Activated CD8-positive, alpha-beta memory T cell treated with anti-CD3 and anti-CD28 coated beads, Interleukin-2, amount 50 U/mL, for 4 hours (primary cell): ENCODE measurements around the gene ATP9A.

ENCODE experiments used
- DNase-seq: peaks from one replicate; pipeline ENCODE4 v3.0.0-alpha.2; 2020

Gene ATP9A

DNA sequence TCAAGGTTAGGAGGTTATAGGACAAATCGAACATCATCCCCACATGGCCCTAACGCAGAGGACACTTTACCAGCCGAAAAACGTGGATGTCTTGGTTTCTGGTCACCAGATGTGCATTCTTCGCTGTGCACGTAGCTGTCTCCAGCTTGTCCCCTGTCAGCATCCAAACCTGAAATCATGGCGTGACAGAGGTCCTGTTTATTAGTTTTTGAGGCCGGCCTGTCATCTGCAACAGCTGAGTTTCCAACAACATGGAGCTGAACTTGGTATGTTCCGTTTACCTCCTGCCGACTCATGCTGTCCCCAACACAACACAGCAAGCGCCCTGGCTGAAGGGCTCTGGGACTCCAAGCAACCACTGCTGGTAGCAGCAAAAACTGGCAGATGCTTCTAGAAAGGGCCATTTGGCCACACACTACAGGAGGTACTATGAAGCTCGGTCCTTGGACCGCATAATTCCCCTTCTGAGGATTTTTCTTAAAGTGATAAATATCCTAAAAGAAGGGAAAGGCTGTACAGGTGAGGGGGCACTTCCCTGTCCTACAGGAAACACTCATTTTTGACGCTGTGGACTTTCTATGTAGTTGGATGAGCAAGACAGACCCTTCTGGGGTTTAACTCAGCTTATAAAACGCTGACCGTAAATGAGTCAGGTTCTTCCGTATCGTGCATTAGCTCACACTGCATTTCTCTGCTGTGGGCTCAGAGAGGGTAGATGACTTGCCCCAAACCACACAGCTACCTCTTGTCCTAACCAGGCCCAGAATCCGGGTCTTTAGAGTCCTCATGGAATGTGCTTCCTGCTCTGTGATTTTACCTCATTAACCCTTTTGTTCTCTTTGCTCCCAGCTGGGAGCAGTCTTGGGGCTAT is 146.0 kb downstream of the ATP9A start:
- DNase-seq = no peak

DNA sequence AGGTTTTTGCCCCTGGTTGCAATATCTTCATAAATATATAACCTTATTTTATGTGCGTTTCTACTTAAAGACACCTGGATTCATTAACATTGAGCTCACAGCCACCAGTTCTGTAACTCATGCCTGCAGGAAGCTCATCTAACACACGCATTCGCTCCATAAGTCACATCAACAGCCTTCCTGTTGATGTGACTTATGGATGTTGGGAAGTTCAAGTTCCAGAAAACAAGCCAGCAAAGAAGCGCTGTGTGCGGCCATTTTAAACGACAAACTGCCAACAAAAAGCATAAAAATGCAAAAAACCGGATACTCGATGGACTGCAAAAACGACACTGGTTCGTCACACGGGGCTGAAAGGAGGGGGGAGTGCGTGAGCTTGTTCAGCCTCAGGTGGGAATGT is 147.8 kb downstream of the ATP9A start:
- DNase-seq = no peak

DNA sequence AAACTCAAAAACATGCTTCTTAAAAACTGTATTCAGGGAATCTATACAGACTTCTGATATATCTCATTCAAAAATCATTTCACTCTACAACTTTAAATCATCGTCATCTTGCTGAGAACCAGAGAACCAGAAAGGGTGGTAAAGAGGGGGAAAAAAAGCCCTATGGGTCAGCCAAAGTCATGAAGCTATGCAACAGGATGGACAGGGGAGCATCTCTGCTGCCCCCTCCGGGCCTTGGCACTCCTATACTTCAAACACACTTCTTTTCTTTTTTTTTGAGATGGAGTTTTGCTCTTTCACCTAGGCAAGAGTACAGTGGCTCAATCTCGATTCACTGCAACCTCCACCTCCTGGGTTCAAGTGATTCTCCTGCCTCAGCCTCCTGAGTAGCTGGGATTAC is 152.1 kb downstream of the ATP9A start:
- DNase-seq = no peak

DNA sequence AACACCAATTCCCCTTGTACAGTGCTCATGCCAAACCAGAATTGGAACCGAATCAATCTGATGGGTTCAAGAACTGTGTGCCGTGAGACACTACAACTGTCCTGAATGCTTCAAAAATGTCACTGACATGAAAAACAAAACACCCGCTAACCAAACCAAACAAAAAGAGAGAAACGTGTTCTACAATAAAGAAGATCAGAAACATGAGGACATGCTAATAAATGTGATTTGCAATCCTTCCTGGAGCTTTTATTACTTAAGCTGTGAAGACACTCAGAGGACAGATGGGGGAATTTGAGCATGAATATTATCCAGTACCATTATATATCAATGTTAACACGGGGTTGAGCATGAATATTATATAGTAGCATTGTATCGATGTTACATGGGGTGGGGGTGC is 153.5 kb downstream of the ATP9A start:
- no peak for DNase-seq

DNA sequence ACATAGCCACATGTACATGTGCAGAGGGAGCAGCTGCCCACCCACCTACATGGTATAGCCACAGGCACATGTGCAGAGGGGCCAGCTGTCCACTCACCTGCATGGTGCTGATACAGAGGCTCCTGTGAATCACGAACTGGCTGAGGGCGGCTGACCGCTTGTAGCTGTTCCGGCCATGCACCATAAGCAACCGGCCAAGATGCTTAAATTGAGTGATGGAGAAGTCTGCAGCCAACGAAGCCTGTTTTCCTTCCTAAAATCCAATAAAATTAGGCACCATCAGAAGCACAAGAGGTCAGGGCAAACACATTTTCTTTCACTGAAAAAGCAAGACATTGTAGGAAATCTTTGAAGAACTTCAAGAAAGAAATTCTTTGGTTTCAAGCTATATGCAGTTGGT is 154.6 kb downstream of the ATP9A start:
- DNase-seq = no peak

DNA sequence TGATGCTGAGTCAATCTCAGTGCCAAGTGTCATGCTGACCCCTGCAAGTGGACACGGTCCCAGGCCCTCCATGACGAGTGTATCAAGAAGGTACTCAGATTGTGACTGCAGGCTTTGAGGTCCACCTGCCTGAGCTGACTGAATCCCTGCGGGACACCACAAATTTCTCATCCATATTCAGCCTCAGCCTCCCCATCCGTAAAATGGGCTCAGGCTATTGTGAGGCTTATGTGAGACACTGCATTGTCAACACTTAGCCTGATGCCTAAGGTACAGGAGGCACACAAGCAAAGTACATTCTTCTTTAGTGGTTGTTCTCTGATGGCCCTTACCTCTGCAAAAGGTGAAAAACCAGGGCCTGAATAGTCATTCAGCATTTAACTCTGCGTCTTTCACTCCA is 155.3 kb downstream of the ATP9A start:
- DNase-seq = no peak

DNA sequence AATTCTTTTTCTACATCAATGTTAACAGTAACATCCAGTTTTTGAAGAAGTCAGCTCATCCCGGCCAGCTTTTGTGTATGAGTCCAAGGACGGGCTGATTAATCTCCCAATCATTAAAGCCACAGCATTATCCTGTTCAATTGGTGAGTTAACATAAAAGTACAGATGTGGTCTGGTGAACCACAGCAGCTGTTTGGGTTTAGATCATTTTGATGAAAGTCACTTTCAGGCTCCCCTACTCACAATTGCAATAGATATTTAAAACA is 156.6 kb downstream of the ATP9A start:
- DNase-seq = no peak

DNA sequence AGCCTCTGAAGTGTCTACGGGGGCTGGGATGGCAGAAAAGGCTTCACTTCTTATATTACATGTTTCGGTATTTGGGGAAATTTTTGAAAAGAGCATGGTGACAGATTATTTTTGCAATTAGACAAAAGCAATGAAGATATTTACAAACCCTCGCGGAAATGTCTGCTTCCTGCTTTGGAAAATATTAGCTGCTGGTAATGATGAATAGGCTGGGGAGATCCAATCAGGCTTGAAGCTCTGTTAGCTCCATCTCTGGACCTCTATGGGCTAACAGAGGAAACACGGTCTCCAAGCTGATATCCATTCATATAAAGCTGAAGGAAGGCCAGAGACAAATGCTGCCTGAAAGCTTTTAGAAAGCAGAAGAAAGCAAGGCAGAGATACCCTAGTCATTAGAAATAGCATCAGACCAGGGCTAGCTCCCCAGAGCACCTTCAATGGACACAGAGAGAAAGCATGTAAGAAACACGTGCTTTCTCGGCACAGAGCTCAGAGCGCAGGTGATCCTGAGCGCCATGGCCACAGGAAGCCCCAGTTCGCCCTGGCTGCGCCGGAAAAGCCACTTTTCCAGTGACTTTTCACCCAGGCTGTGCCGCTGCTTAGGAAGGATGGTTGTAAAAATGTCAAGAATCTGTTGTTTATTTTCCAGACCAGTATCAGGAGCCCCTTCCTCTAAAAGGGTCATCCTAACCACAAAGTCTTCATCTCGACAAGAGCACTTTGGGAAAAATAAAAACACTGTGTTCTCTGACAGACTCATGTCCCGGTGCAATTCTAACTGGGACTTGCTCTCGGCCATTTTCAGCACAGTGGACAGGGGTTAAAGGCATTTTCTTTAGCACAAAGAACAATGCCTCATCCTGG is 157.2 kb downstream of the ATP9A start:
- no peak for DNase-seq

DNA sequence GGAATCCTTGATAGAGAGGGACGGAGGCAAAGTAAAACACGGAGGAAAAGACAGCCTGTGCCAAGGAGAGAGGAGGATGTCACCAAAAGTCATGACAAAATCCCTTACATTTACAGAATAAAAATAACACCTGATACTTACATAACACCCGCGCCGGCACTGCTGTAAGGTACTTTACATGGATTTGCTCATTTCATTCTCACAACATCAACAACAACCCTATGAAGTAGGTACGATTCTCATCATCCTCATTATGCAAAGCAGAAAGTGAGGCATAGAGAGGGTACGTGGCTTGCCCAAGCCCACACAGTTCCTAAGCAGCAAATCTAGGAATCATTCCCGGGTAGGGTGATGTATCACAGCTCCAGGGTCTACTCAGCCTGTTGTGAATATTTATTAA is 158.1 kb downstream of the ATP9A start:
- DNase-seq = no peak

DNA sequence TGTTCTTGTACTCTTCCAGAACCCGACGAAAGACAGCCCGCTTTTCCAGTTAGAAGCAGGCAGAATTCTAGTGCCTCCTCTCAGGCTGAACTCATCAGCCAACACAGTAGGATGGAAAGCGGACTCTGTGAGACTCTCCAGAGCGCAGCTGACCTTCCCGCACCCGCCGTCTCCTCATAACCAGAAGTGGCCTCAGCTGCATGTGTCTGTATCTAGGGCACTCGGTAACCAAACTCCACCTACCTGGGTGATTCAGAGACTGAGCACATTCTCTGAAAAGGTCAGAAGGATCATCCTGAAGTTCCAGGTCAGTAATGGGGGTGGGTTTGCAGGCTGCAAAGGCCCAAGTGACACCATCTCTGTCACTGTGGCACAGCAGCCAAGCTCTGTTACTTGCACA is 158.9 kb downstream of the ATP9A start:
- no peak for DNase-seq

DNA sequence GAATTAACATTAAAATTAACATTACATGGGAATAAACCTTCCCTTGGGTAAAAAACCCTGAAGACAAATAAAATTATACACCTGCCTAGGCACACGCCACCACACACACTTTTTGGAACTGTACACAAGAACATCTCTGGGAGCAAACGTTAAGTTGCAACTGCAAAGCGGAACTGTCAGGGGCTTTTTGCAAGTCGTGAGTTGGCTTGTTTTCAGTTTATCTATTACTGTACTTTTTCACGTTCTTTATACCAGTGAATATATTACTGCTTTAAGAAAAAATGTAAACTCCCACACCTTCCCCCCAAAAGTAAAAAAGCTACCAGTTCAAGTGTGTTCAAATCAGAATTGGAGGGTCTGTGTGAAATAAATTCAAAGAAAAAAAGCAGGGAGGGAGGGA is 160.1 kb downstream of the ATP9A start:
- DNase-seq = no peak

DNA sequence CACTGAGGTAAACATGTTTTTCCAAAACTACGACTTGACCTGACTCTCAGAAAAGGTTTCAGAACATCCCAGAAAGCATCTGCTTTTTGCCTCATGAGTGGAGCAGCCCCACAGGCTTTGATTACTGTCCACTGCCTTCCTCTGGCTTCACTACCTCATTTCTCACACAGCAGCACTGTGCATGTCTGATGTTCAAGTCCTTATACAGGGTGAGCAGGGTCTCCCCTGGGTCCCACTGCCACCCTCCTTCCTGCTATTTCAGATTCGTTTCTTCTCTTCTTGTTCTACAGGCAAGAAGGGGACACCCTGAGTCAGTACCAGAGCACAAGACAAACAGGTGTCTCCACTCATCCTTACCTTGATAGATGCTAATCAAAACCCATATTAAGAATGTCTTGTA is 161.0 kb downstream of the ATP9A start:
- no peak for DNase-seq

DNA sequence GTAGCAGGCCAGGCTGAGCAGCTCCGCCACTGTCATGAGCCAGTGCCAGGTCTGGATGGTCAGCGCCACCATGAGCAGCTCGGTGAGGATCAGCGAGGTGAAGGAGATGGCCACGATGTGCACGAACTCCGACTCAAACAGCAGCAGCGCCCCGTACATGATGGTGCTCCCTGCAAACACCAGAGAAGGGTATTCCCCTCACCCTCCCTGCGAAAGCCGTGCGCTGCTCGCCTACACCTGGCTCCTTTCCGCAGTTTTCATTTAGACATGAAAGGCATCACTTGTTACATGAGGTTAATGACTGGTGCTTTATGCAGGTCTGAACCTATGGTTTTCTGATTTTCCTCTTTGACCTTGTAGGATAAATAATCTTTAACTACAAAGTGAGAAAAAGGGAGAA is 163.3 kb downstream of the ATP9A start:
- no peak for DNase-seq

DNA sequence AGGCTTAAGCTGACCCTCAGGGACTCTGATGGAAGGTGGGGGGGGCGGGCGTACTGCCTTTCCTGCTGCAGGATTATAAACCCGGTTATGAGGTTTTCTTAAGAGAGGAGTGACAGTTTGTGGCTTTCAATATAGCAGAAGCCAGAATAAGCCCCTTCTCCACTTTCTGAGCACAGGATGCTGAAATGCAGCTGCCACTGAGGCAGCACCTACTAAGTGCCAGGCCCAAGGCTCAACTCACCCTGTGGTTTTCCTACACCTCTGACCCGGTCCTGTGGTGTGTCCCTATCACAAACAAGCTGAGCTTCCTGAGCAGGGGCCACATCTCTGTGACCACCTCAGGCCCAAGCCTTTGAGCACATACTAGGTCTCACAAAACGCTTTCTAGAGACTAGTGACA is 166.1 kb downstream of the ATP9A start:
- no peak for DNase-seq

DNA sequence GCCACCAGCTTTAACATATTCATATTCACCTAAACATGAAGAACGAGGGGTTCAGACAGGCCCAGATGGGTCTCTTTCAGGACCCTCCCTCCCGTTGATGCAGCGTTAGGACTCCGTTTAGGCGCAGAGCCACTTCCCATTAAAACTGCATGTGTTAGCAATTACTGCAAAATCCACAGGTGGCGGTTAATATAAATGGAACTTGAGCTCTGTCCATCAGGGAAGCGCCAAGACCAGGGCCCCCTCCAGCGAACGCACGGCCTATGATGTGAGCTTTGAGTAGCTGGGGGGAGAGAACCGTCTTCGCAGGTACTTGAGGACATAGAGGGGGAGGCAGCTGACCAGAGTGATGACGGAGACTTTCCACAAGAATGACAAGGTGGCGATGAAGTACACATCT is 167.2 kb downstream of the ATP9A start:
- DNase-seq = no peak

DNA sequence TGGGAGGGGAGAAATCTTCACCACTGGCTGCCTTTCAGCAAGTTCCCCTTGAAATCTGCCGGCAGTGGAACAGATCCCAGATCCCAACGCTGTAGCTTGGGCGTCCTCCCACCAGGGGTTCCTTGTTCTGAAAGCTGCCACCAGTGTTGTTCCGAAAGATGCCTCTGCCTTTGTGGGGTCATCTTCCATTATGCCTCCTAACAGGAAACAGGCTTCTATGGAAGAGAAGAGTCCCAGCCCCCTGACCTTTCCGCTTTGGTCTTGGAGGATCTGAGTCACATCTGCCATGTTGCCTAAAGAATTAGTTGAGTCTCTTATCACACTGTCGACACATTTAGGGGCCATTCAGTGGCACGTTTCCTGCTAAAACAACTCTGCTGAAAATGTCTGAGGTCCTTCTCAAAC is 168.2 kb downstream of the ATP9A start:
- no peak for DNase-seq

DNA sequence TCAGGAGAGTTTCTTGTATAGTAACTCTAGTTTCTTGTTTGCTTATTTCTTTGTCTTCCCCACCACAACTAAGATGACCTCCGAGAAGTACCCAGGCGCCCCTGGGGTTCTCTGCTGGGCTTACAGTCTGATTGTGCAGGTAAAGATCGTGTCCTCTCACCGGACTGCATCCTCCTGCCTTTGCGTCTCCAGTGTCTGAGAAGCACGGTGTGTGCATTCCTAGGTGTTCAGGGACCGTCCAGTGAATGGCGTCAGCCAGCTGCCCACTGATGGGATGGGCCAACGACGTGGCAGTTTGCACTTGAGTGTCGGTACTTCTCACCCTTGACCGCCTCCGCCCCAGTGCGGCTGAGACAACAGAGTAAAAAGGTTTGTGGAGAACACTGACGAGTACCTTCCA is 169.6 kb downstream of the ATP9A start:
- no peak for DNase-seq

DNA sequence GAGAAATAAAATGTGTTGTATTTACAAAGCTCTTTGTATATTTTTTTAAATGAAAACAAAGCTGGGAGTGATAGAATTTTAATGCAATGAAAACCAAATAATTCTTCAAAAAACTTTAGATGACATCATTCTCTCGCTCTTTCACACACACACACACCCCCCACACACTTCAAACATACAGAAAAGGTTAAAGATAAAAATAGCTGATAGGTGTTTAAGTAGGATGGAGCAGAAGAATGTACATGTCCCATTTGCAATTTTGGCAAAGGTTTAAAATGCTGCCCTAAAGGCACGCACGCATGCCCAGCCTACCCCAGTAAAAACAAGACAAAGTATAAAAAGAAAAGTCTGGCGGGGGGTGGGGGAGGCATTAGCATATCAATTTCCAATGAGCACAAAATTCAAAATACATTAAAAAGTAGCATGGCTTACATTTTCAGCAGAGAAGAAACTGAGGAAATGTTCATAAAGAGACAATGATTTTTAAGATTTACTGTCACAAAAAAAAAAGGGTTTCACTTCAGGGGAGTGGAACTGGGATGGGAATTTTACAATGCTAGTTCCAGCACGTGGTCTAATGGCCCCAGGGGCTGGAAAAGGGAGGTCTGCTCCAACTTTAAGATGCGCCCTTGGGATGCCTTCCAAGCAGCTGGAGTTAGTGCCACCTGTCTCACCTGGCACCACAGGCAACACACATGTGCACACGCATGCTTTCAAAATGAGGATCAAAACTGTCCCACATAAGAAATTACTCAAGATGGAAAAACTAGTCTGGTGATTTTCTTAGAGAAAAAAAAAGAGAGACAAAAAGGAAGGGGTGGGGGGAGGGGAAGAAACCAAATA is 170.6 kb downstream of the ATP9A start:
- no peak for DNase-seq

DNA sequence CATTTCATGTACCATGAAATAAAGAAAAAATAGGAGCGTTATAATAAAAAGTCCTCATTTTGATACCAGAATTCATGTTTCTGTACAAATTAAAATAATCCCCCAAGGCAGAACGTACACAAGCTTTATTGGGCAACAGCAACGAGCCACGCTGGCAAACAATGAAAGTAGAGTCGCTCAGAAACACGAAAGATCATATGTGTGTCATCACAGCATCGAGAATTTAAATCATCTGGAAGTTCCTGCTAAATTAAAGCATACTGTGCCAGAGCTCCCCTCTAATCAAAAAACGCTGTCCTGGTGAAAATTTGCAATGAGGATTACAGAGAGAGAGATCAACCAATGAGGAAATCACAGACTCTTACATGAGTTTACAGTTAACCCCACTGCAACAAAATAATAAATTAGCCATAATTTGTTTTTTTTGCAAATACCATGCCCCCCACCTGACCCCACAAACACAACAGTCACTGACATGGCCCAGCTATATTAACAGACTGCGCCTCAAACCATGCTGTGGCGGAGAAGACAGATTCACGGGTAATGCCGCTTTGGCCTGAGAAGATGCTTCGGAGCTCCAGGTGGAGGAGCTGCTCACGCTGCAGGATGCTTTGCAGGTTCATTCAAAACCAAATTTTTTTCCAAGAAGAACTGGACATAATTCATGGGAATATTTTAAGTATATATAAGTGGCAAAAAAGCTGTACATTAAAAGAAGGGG is 171.4 kb downstream of the ATP9A start:
- DNase-seq = no peak

DNA sequence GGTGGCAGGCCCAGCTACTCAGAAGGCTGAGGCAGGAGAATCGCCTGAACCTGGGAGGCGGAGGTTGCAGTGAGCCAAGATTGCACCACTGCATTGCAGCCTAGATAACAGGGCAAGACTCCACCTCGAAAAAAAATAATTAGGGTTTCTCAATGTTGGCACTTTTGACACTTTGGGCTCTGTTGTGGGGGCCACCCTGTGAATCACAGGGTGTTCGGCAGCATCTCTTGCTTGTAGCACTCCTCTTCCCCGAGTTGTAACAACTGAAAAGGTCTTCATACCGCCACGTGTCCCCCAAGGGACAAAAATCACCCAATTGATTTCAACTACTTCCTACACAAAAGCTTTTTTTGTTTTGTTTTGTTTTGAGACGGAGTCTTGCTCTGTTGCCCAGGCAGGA is 172.4 kb downstream of the ATP9A start:
- no peak for DNase-seq

DNA sequence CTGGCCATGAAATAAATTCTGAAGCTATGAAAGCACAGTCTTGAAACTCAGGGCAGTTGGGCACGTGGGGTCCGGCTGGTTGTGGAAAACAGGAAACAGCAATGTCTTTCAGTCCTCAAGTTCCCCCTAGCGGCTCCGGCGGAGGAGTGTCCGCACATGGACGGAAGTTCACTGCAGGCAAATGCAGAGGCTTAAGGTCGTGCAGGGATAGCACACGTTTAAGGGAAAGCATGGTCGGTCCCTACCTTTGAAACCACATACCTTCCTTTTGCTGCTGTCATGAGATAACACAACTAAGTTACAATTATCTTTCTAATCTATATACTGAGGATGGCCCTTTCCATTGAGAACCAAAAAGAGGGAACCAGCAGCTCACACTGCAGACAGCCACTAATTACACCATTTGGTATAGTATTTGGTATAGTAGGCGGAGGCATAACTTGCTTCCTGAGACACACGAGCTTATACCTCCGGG is 173.1 kb downstream of the ATP9A start:
- DNase-seq = peak; percentile 76

DNA sequence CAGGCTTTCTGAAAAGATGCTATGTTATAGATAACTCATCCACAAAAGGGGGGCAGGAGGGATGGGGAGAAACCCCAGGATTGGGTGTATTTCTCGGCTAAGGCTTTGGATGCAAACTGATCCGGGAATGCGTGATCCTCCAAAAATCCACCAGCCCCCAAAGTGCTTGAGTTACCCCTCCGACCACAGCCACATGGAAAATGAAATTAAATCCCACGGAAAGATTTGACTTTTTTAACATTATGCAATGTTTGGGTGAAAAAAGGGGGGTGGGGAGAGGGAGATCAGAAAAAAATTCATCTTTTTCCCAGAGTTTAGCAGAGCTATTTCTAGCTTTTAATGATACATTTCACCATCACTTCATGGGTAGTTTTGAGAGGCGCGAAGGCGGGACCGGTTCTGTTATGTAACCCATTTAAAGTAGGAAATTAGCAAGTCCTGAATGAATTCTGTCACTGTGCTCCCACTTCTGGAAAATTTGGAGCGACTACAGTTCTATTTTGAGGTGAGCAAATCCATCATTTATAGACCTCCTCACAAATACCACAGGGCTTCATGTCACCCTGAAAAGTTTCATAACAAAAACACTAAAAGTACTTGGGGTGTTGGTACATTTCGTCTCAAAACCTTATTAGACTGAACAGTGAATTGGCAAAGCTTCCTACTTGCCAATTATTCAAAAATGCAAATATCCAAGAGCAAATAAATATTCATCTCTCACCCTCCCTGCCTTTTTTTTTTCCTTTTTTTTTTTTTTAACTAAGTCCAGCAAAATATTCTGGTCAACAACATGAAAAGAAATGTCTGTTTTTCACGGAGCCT is 173.7 kb downstream of the ATP9A start:
- no peak for DNase-seq
